Measurements from ENCODE around the gene TCP11L2.

DNA sequence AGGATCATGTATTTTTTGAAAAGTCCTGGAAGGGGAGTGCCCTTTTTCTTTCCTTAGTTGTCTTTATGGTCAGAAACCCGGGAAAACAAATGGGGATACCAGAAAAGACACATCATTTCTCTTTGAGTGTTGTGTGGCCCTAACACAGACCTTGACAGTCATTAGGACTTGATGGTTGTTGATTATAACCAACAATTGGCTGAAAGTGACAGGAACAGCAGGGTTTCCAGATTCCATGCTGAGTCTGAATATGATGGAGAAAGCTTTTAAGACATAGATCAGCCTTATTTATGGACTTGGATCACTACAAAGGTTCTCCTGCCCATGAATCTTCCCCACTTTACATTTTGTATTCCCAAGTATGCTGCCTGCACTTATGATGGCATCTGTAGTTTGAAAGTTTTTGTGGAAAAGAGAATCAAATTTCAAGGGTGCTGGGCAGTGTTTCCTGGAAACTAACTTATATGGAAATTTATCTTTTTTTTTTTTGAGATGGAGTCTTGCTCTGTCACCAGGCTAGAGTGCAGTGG lies 85.4 kb downstream of the TCP11L2 start:
- TF ChIP-seq, protein P1, sequence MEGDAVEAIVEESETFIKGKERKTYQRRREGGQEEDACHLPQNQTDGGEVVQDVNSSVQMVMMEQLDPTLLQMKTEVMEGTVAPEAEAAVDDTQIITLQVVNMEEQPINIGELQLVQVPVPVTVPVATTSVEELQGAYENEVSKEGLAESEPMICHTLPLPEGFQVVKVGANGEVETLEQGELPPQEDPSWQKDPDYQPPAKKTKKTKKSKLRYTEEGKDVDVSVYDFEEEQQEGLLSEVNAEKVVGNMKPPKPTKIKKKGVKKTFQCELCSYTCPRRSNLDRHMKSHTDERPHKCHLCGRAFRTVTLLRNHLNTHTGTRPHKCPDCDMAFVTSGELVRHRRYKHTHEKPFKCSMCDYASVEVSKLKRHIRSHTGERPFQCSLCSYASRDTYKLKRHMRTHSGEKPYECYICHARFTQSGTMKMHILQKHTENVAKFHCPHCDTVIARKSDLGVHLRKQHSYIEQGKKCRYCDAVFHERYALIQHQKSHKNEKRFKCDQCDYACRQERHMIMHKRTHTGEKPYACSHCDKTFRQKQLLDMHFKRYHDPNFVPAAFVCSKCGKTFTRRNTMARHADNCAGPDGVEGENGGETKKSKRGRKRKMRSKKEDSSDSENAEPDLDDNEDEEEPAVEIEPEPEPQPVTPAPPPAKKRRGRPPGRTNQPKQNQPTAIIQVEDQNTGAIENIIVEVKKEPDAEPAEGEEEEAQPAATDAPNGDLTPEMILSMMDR (IDR thresholded peaks at IDR 0.05), result no peak
- TF ChIP-seq POLR2AphosphoS5 (IDR thresholded peaks at IDR 0.05) (no peak), POLR2A (IDR thresholded peaks at IDR 0.05; ENCODE audit: low read depth) (no peak), EP300 (IDR thresholded peaks at IDR 0.05) (no peak)

Data from esophagus muscularis mucosa (tissue), 4 donors.